ENCODE data around the gene HILPDA.
"Not testable (repeated sequence)": the region's sequence is repeated elsewhere in the genome, so short reads cannot be mapped to it uniquely, and the experiment has no call there.

The HILPDA gene

DNA sequence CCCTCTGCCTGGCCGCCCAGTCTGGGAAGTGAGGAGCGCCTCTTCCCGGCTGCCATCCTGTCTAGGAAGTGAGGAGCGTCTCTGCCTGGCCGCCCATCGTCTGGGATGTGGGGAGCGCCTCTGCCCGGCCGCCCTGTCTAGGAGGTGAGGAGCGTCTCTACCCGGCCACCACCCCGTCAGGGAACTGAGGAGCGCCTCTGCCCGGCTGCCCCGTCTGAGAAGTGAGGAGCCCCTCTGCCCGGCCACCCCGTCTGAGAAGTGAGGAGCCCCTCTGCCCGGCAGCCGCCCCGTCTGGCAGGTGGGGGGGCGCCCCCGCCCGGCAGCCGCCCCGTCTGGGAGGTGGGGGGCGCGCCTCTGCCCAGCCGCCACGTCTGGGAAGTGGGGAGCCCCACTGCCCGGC lies 7.7 kb downstream of the HILPDA start:
- not testable (repeated sequence) for ATAC-seq

GRCh38 chr7:128463933-128464332 lies 8.3 kb downstream of the HILPDA start:
- not testable (repeated sequence) for DNase-seq, ATAC-seq

More for the DNA sequence above, 7.7 kb downstream of the HILPDA start:
- not testable (repeated sequence) for DNase-seq

- not testable (repeated sequence) for ATAC-seq, DNase-seq
Measured at GRCh38 chr7:128466871-128467270, 11.2 kb downstream of the HILPDA start.

DNA sequence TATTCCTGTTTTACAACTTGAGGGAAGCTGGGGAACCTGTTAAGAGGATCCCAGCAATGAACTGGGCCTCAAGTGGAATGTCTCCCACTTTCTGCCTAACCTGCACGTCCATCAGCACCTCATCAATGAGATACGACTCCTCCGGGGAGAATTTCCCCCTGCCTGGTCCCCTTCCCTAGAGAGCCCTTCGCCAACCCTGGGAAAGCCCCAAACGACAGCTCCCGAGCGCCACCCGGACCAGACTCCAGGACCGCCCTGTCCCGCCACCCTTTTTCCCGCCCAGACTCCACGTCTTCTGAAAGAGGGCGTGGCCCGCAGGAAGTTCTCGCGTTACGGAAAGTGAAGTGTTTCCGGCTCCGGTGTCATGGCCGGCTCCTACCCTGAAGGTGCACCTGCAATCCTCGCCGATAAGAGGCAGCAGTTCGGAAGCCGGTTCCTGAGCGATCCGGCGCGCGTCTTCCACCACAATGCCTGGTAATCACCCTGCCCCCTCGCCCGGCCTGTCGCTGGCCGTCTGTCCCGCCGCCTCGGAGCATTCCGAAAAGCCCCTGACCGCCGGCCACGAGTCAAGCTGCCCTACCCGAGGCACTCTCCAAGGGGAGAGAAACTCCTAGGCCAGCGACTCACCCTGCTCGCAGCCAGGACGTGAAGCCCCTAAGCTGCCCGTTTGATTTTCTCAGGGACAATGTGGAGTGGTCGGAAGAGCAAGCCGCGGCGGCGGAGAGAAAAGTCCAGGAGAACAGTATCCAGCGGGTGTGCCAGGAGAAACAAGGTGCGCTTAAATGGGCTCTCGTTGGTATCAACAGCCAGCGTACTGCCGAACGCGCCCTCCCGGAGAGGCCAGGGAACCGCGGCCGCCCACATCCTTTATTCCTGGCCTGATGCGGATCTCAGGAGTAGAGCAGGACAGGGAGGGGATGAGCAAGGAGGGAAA lies 21.0 kb downstream of the HILPDA start, which contains the start of gene METTL2B:
METTL2B (plus strand) TSS at position 347 of the 934 bp plus-strand sequence; CDS start at position 365, 18 bp downstream.
- peak; percentile 97 for ATAC-seq
- peak; percentile 91 for DNase-seq

- ATAC-seq, DNase-seq: not testable (repeated sequence)
Measured at GRCh38 chr7:128477336-128477690, 21.6 kb downstream of the HILPDA start.

- ATAC-seq, DNase-seq: not testable (repeated sequence)
Measured at GRCh38 chr7:128479082-128479481, 23.4 kb downstream of the HILPDA start.

- not testable (repeated sequence) for ATAC-seq, DNase-seq
Measured at GRCh38 chr7:128488134-128488533, 32.5 kb downstream of the HILPDA start.

- DNase-seq: no peak
- ATAC-seq: no peak
Measured at GRCh38 chr7:128497405-128497804, 41.7 kb downstream of the HILPDA start.

DNA sequence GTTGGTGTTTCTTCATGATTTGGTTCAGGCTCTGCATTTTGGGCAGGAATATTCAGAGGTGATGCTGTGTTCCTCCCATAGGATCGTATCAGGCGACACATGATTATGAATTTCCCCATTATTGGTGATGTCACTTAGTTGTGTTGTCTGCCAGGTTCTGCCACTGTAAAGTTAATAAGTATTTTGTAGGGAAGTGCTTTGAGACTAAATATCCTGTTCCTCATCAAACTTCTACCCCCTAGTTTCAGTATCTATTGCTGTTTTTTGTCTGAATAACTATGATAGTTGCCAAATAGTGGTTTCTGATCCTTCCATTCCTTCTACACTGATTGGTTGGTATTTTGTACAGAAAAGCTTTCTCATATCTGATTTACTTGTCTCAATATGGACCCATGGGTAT lies 49.7 kb downstream of the HILPDA start:
- not testable (repeated sequence) for ATAC-seq, DNase-seq

GRCh38 chr7:128506819-128507218 lies 51.1 kb downstream of the HILPDA start:
- ATAC-seq, DNase-seq: not testable (repeated sequence)

DNA sequence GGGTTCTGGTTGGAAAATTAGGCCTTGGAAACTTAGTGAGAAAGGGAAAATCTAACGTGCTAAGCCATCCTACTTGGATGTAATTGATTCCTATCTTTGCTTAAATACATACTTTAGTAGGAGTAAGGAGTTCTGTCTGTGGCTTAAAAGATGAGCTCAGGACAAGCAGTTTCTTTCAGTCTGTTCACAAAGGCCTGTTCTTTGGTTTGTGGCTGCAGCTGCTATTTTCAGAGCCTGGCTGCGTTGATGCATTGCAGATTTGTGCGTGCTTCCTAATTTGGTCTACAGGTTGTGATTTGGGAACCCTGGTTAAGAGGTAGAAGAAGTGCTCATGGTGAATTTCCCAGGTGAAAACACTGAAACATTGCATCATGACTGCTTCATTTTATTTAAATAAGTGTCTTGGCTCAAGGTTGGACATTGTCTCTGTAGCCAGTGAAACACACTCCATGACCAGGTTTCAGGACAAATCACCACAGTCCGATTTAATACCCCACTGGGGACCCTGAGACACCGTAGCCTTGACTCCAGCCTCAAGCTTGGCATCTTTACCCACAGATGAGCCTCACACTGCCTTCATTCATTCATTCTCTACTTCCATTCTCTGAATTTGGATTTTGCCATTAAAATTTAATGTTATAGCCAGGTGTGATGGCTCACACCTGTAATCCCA lies 51.8 kb downstream of the HILPDA start:
- ATAC-seq: not testable (repeated sequence)

More for the DNA sequence above, 51.8 kb downstream of the HILPDA start:
- not testable (repeated sequence) for DNase-seq
